Measurements from ENCODE around the gene NFATC1.
A peak's percentile ranks its signal among the peaks of the same experiment; 100 is the strongest.
"Not testable (repeated sequence)": the region's sequence is repeated elsewhere in the genome, so short reads cannot be mapped to it uniquely, and the experiment has no call there.

Gene NFATC1

DNA sequence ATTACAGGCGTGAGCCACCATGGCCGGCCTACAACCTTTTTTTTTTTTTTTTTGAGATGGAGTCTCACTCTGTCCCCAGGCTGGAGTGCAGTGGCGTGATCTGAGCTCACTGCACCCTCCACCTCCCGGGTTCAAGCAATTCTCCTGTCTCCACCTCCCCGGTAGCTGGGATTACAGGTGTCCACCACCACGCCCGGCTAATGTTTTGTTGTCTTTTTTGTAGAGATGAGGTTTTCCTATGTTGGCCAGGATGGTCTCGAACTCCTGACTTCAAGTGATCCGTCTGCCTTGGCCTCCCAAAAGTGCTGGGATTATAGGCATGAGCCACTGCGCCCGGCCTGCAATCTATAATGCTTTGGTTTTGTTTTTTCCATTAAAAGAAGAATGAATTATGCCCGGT lies 19.1 kb upstream of the NFATC1 start:
- DNase-seq, result not testable (repeated sequence)

DNA sequence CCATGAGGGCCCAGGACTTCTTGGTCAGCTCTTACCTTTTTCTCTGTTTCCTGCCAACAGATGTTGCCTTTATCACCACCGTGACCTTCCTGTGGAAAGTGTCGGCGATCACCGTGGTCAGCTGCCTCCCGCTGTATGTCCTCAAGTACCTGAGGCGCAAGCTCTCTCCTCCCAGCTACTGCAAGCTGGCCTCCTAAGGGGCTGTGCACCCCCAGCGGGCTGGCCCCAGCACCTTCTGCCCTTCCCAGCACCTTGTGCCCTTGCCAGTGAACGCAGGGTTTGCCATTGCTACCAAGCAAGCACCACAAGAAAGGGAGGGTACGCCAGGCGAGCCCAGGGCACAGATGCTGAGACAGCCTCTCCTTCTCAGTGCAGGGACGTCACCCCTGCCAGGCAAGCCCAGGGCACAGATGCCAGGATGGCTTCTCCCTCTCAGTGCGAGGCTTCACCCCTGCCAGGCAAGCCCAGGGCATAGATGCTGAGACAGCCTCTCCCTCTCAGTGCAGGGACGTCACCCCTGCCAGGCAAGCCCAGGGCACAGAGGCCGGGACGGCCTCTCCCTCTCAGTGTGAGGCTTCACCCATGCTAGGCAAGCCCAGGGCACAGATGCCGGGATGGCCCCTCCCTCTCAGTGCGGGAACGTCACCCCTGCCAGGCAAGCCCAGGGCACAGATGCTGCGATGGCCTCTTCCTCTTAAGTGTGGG lies 18.4 kb upstream of the NFATC1 start:
- no peak for DNase-seq

DNA sequence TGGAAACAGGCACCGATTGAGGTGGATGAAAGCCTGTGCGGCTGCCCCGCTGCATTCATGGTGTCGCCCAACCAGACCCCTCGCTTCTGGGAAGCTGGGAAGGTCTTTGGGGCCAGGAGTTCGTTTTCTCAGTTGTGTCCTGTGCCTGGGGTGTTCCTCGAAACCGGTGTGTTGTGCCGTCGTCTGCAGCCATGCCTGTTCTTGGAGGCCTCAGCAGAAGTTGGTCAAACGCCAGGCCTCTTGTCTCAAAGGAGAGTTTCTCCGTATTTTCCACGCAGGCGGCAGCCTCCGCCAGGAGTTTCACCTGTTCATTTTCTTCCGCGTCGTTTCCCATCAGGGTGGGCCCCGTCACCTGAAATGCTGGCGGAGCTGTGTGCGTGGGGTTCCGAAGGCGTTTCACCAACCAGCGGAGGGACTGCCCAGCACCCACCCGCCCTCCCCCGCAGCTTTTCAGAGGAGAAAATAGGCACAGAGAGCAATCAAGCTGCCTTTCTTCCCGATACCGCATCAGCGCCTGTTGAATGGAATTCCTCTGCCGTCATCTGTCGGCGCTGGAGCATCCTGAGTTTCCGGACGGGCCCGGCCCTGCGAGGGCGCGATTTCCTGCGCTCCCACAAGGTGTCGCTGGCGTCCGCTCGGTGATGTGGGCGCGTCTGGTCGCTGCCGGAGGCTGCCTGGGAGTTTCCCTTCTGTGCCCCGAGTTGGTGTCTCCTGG lies 17.0 kb upstream of the NFATC1 start:
- peak; percentile 87 to 90 for DNase-seq

DNA sequence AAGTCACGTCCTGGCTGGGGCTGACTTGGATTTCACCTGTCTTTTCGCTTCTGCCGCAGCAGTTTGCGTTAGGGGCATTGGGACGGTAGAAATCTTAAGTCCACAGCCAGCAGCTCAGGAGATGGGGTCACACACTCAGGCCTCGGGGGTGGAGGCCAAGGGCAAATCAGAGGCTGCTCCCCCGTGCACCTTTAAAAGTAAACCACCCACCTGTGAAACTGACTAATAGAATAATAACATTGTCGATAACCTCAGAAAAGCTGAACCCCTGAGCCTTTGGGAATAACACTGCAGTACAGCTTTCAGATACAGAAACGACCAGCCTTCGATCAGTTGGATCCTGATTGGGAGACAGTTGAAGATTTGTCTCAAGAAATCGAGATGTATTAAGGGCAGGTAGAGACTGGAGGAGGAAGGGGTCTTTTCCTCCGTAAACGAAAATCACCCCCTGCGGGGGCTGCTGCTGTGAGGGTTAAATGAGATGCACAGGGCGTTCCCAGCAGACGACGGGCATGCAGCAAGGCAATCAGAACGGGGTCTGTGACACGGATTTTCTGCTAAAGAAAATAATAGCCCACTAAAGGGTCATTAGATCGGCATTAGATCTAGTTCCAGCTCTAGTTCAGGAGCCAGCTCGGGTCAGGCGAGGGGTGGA lies 16.4 kb upstream of the NFATC1 start:
- DNase-seq, result no peak

DNA sequence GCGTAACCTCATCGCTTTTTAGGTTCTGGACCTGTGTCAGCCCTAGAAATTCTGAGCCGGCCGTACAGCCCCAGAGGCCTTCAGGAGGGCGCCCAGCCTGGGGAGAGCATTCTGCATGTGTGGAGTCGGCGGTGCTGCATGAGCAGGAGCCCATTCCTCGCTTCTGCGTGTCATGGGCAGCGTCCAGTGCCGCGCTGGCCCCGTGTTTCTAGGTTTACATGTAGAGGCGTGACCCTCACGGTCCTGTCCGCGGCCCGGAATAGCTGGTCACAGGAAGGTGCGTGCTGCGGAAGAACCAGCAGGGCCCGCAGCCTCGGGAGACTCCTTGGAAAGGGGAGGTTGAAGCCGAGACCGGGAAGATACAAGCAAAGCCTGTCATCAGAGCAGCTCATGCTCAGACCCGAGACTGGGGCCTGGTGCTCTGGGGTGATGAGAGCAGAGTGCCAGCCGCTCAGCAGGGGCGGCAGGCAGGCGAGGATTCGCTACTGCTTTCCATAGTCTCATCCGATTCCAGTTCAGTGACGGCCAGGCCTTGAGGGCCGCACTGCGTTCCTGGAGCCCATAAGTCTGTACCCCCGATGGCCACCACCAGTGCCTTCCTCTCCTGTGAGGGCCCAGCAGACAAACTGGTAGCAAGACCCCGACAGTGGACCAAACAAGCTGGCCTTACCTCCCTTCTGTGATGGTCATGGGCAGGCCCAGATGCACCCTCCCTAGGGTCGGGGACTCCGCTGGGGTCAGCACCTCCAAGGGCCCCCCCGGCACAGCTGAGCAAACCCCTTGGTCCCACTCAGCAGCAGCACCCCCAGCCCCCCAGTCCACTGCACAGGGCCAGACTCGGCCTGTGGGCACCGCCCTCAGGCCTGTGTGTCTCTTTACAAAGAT lies 15.6 kb upstream of the NFATC1 start:
- no peak for DNase-seq

DNA sequence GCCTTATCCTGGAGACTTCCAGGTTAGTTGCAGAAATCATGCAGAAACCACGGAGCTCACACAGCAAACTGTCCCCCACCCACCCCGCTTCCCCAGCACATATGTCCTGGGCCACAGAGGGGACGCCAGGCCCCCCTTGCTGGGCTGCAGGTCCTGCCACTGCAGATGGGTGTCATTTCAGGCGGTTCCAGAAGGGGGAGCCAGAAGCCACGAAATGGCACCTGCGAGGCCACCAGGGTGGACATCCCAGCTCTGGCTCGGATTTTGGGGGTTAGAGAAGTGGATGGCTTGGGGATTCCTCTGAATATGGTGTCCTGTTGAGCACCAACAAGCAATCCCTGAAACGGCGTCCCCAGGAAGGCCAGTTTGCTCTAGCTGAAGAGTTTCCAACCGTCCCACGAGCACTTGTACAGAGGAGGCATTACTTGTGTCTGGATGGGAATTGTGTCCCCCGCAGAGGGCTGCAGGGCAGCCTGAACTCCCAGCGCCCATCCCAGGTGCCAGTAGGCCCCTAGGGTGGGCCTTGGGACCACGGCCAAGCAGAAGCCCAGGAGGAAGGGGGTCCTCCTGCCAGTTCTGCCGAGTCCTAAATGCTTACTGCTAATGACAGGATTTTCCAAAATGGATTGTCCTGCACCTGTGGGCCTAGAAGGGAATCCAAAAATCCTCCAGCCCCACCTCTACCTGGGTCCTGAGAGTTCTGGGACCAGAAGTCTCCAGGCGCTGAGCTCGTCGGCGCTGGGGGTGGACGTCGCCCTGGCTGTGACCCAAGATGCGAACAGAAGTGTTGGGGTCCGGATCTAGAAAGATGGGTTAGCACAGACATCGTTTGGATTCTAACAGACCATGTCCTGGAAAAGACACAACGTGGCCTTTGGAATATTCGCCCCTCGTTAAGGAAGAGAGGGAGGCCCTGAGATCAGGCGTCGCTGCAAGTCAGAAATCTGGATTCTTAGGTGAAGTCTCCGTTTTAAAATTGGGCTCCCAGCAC lies 14.6 kb upstream of the NFATC1 start:
- DNase-seq, result peak; percentile 86

DNA sequence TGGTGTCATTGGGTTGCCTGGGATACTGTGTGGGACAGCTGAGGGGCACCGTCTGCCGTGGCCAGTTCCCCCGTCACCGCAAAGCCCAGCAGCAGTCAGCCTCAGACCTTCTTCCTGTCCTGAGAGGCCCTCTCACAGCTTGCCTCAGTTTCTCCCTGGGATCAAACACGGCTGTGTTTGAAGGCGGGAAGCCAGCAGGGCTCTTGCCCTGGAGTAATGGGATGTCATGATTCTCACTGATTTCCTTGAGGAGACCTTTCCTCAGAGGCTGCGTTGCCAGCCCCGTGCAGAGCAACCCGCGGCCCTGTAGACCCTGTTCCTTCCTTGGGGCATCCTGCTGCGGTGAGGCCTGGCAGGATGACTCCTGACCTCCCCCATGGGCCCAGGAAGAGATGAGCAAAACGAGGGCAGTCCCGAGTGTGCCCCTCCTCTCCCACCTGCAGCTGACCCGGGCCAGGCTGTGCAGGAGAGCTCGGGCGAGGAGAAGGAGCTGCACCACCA lies 13.9 kb upstream of the NFATC1 start:
- no peak for DNase-seq

DNA sequence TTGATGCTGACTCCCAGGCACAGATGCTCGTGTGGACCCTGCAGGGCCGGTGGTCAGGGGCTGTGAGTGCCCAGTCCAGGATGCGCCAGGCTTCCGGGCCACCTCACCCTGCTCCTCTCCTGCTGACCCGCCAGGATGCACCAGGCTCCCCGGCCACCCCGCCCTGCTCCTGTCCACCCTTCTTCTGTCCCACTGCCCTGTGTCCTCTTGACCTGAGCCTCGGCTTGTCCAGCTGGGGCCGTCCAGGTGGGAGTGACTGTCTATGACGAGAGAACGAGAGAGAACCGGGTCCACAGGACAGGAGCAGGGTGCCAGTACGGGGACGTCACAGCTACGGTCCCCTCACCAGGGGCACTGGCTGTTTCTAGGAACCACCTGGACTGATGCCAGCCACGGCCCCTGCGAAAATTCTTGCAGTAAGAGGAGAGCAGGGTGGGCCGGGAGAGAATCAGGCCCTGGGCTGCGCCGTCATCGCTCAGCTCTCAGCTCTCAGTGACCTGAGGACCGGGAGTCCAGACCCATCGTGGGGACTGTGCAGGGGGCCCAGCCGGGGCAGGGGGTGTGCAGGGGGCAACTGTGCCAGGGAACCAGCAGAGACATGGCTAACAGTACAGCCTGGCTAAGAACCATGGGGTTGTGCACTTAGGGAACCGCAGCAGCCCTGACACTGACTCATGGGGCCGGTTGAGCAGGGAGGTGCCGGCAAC lies 12.9 kb upstream of the NFATC1 start:
- DNase-seq, result no peak

DNA sequence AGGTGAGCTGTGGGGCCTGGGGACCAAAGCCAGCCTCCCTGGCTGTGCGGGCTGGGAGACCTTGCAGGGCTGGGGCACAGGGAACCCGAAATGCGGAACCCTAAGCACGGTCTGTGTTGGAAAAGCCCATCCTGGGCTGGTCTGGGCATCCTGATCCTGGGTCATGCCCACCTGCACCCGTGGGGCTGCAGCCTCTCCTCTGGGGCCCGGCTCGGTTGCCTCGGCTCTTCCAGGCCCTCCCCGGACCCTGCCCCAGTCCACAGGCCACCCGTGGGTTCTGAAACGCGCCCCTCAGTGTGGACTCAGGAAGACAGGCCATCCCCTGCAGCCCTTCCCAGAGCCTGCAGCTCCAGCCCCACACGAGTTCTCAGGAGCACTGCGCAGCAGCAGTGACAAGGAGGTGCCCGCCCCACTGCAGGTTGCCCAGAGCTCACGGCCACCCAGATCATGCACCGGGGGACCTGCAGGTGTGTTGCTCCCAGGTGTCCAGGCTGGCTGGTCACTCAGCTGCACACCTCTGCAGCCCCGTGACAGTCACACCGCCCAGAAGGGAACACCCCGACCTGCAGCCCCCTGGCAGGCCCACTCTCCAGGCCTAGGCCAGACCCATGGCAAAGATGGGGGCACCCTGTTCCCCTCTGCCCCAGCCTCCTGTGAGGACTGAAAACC lies 12.2 kb upstream of the NFATC1 start:
- no peak for DNase-seq

DNA sequence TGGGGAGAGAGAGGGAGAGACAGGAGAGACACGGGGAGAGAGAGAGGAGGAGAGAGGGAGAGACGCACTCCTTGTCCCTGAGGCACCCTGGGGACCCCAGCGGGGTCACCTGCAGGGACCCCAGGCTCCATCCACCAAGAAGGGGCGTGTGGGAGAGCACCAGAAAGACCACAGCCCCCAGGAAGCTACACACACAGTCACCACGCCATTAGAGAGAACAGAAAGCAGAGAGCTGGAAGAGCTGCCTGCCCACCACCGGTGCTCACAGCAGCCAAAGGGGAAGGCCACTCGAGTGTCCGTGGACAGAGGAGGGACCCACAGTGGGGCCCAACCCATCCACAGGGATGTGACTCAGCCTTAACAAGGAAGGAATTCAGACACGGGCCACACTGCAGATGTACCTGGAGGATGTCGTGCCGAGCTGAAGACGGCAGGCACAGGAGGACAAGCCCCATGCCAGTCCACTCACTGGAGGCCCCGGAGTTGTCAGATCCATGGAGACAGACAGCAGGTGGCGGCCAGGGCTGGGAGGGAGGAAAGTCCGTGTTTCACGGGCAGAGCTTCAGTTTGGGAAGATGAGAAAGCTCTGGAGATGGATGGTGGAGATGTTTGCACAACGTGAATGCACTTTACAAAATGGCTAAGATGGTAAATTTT lies 11.5 kb upstream of the NFATC1 start:
- DNase-seq, result no peak

DNA sequence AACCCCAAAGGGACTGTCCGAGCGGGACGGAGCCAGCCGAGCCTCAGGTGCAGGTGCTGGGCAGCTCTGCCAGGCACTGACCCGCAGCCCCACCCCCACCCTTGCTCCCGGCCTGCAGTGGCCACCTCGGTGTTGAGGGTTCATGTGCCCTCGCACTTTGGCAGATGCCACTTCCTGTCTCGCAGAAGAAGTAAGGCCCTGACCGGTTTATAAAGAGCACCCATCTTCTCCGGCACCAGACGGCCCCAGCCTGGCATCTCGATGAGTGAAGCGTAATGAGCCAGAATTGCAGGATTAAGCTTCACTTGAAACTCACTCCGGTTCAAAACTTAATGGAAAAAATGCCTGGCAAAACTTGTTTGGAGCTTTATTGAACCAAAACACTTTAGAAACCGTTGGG lies 10.9 kb upstream of the NFATC1 start:
- DNase-seq, result no peak

DNA sequence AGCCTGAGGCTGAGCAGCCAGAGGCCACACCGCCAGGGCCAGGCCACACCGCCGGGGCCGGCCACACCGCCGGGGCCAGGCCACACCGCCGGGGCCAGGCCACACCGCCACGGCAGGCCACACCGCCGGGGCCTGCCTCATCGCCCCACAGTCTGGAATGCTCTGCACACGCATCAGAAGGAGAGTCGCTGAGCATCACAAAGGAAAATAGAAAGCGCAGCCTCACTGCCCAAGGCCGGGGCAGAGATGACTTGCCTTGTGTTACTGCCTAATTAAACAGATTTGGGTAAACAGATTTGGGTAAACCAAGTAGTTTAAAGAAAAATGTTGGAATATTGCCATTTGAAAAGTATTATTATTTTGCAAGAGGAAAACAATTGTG lies 10.4 kb upstream of the NFATC1 start:
- DNase-seq, result no peak

DNA sequence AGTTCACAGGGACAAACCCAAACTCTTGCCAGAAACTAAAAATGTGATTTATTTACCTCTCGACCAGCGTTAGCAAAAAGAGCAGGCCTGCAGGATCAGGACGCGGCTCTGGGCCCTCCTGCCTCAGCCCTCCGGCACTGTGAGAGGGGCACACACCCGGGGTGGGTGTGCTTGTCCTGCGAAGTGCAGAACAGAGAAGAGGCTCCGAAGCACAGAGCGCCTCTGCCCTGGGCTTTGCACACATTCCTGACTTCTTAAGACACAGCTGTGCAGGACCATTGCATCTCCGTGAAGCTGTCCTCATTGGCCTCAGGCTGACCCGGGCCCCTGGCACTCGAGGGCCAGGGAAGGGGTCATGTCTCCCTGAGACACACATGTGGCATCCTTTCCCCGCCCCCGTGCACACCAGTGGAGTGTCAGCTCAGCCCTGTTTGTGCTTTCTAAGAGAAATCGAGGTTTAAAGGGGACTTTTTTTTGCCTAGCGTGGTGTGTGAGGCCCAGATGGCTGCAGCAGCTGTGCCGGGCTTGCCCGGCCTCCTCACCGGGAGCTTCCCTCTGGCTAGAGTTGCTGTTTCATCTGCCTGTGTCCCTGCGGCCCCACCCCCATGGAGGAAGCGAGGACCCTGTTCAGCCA lies 9.9 kb upstream of the NFATC1 start:
- DNase-seq, result peak in 1 of 2 experiments; percentile 16

DNA sequence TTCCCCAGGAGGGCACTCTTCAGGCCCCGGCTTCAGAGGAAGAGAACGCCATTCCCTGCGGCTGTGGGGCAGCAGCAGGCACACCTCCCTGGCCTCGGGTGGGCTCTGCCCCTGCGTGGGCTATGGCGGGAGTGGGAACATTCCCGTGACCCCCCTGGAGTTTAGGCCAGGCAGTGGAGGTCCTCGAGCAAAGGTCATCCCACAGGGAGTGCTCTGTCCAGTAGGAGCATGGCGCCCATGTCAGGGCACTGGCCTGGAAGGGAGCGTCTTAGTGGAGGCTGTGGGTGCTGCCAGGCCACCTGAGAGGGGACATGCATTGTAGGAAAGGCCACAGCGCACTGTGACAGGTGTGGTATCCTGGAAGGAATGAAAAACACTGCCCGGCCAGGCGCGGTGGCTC lies 9.2 kb upstream of the NFATC1 start:
- DNase-seq, result no peak

DNA sequence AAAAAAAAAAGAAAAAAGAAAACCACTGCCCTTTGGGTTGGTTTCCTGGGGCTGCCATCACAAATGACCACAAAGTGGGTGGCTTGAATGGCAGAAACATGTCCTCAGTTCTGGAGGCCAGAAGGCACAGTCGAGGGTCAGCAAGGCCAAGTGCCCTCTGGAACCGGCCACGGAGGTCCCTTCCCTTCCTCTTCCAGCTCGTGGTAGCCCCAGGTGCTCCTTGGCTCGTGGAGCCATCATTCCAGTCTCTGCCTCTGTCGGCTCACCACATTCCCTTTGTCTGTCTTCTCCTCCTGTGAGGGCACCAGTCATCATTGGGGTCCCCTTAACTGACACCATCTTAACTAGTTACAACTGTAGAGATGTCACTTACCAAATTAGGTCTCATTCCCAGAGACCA lies 8.5 kb upstream of the NFATC1 start:
- no peak for DNase-seq

DNA sequence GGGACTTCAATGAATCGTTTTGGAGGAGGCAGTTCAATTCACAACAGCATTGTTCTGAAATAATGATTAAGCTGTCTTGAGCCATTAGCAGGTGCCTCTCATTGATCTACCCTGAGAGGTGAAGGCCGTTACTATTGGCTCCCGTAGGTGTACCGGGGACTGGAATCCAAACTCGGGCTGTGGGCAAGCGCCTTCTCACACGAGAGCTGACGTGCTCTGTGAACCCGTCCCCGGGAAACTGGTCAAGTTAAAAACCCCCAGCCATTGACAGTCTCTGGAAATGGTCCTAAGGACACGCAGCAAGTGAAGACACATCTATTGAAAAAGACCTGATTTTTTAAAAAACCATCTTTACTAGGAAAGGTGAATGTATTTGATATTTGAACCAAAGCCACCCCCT lies 8.1 kb upstream of the NFATC1 start:
- no peak for DNase-seq

DNA sequence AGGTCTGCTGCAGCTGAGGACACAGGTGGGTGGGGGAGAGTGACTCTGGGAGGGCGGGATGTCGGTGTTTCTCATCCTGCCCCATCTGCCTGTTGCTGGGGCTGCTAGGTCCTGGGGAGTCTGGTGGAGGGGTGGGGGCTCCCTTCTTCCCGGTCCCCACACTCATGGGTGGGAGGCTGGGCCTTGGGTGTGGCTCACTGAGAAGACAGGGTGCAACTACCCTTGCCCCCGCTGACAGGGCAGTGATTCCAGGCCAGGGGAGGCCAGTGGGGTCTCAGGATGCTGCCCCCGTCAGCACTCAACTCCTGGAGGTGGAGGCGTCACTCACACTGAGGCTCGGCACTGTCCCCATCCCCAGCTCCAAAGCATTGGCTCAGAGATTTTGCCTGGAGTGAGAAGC lies 7.7 kb upstream of the NFATC1 start:
- no peak for DNase-seq

DNA sequence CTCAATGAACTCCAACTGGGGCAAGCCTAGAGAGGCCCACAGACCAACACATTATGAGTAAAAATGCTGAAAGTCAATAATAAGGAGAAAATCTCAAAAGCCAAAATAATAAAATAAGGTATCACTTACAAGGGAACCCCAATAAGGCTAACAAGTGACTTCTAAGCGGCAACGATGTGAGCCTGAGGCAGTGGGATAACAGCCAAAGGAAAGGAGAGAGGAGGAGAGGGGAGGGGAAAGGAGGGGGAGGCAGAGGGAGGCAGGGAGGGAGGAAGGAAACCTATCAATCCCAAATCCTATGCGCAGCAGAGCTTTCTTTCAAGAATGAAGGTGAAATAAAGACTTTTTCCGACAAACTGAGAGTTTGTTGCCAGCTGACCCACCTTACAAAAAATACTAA lies 6.0 kb upstream of the NFATC1 start:
- DNase-seq, result no peak

DNA sequence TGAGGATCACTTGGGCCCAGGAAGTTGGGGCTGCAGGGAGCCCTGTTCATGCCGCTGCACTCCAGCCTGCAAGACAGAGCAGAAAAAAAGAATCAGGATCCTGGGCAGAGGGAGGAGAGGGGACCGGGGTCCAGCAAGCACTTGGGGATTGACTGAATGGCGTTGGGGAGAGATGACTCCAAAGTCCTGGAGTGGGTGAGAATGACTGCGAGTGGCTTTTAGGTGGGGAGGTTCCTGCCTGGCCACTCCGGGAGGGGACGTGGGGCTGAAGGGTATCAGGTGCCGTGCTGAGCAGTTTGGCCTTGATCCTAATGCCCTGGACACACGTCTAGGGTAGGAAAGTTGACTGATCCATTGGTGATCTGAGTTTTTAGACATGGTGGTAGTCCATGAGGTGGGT lies 3.5 kb upstream of the NFATC1 start:
- DNase-seq, result no peak
